DND-41 (cell line): ENCODE measurements around the gene SLC6A19.

ENCODE experiments used
- ATAC-seq: fragments of 200-7000 bp; cut with Tn5 transposase; 3 replicates; pipeline ENCODE4 v1.9.1; 2021; ENCODE audit warnings: low read depth; ENCODE audit not compliant: insufficient read depth
- DNase-seq: peaks from one replicate; pipeline ENCODE4 v3.0.0-alpha.2; 2020
- H2AFZ ChIP-seq: 2 replicates; pipeline ENCODE4 v1.6.0; 2012; ENCODE audit warnings: low read depth, low read length
- H3K27ac ChIP-seq: 2 replicates; pipeline ENCODE4 v1.5.1; 2012; ENCODE audit warnings: low read length, inconsistent platforms
- H3K27me3 ChIP-seq: fragments of 200-600 bp; sonication (generic); 2 replicates; pipeline ENCODE4 v1.6.0; 2012; ENCODE audit warnings: low read length, mild to moderate bottlenecking, inconsistent platforms; ENCODE audit not compliant: insufficient read depth, poor library complexity
- H3K36me3 ChIP-seq: 2 replicates; pipeline ENCODE4 v1.5.1; 2012; ENCODE audit warnings: low read length, inconsistent platforms; ENCODE audit not compliant: insufficient read depth
- H3K4me1 ChIP-seq: 2 replicates; pipeline ENCODE4 v1.5.1; 2012; ENCODE audit warnings: mild to moderate bottlenecking, low read length; ENCODE audit not compliant: insufficient read depth
- H3K4me2 ChIP-seq: 2 replicates; pipeline ENCODE4 v1.6.0; 2012; ENCODE audit warnings: mild to moderate bottlenecking, moderate library complexity, low read length, inconsistent platforms; ENCODE audit not compliant: insufficient read depth
- H3K4me3 ChIP-seq, 2 experiments: fragments of 200-600 bp in 1 of 2; shearing (Covaris generic) in 1 of 2; 2 replicates each; pipeline ENCODE4 v1.5.1; 2012 to 2016; ENCODE audit warnings: inconsistent platforms in 2 of 2, low read length in 2 of 2, mild to moderate bottlenecking in 2 of 2, low read depth in 1 of 2, moderate library complexity in 1 of 2
- H3K79me2 ChIP-seq: 2 replicates; pipeline ENCODE4 v1.6.0; 2012; ENCODE audit warnings: low read length, inconsistent platforms; ENCODE audit not compliant: insufficient read depth
- H3K9ac ChIP-seq: 2 replicates; pipeline ENCODE4 v1.6.0; 2012; ENCODE audit warnings: low read depth, mild to moderate bottlenecking, inconsistent platforms, low read length, moderate library complexity
- H3K9me3 ChIP-seq: 2 replicates; pipeline ENCODE4 v1.5.1; 2012; ENCODE audit warnings: low read length, moderate library complexity, mild to moderate bottlenecking, inconsistent platforms; ENCODE audit not compliant: insufficient read depth, severe bottlenecking
- H4K20me1 ChIP-seq: 2 replicates; pipeline ENCODE4 v1.6.0; 2012; ENCODE audit warnings: low read length; ENCODE audit not compliant: insufficient read depth
- CTCF ChIP-seq: IDR thresholded peaks from 2 replicates; pipeline ENCODE4 v1.5.1; 2012; ENCODE audit warnings: borderline replicate concordance, low read length, moderate library complexity, mild to moderate bottlenecking; ENCODE audit not compliant: poor library complexity, severe bottlenecking; ENCODE audit errors: extremely low read depth
- EZH2 ChIP-seq: IDR thresholded peaks from 3 replicates; pipeline ENCODE4 v1.6.1; 2012; ENCODE audit warnings: borderline replicate concordance, low read depth, mild to moderate bottlenecking, moderate library complexity, low read length, inconsistent platforms; ENCODE audit not compliant: severe bottlenecking

SLC6A19 gene

DNA sequence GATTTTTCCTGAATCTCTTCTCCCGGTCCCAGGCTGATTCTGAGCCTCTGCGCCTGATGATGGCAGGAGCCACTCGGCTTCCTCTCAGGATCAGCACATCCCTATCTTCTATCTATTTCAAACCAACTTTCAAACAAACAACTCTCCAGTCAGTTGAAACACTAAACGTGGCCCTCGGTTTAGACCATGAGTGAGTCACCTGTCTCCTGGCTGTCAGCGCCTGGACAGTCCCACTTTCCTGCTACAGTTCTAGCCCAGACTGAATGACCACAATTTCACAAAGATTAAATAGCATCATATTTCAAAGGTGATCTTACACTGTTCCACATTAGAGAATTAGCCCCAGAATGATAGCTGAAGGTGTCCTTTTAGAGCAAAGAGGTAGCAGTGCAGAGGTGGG is 6.2 kb downstream of the SLC6A19 start:
- no peaks in the 10 kb centered on the region for H4K20me1 ChIP-seq

DNA sequence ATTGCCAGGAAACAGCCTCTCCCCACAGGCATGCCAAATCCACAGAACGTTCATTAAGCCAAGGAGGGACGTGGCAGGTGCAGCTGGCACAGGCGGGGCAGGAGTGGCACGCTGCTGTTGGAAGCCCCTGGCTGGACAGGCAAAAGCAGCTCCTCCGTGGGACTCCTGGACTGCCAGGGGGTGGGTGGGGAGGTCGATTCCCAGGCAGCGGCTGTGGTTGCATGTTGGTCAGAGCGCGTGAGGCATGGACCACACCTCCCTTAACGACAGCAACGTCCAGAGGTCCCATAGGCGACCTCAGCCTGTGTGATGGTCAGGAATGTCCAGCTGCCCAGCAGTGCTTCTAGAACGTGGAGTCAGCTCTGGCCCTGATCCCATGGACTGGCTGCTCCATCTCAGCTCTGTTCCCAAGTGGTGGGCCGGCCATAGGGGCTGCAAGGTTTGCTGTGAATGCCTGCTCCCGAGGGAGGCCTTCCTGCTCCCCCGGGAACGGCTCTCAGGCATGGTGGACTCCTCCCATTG is 6.9 kb downstream of the SLC6A19 start:
- no peaks in the 10 kb centered on the region for H3K9me3 ChIP-seq
- H3K27me3 ChIP-seq, result no peaks in the 10 kb centered on the region

More for the DNA sequence above, 6.2 kb downstream of the SLC6A19 start:
- Histone ChIP-seq H3K9ac (no peak overlapping the region), H3K4me1 (no peaks in the 10 kb centered on the region), H3K4me3 (no peak overlapping the region), H3K79me2 (no peaks in the 10 kb centered on the region), H3K9me3 (no peaks in the 10 kb centered on the region), H2AFZ (no peak overlapping the region), H3K4me2 (no peak overlapping the region), H3K27me3 (no peaks in the 10 kb centered on the region), H3K36me3 (no peaks in the 10 kb centered on the region), H3K27ac (no peak overlapping the region)
- DNase-seq (no peak), ATAC-seq (no peak)
- no peak for TF ChIP-seq CTCF
- TF ChIP-seq EZH2, result no peak

GRCh38 chr5:1208743-1209488 is 7.5 kb downstream of the SLC6A19 start:
- Histone ChIP-seq H4K20me1 (no peaks in the 10 kb centered on the region), H3K9me3 (no peaks in the 10 kb centered on the region), H2AFZ (no peak overlapping the region), H3K4me2 (no peak overlapping the region), H3K4me1 (no peaks in the 10 kb centered on the region), H3K27me3 (no peaks in the 10 kb centered on the region), H3K27ac (no peak overlapping the region), H3K4me3 (no peak overlapping the region), H3K36me3 (no peaks in the 10 kb centered on the region), H3K9ac (no peak overlapping the region), H3K79me2 (no peaks in the 10 kb centered on the region)
- no peak for TF ChIP-seq EZH2
- ATAC-seq (no peak), DNase-seq (no peak)

More for the DNA sequence above, 6.9 kb downstream of the SLC6A19 start:
- no peak overlapping the region for H3K27ac ChIP-seq
- ATAC-seq (no peak), DNase-seq (no peak)
- H3K9ac ChIP-seq, result no peak overlapping the region
- TF ChIP-seq EZH2, result no peak
- H3K79me2 ChIP-seq, result no peaks in the 10 kb centered on the region
- no peaks in the 10 kb centered on the region for H3K36me3 ChIP-seq
- H4K20me1 ChIP-seq, result no peaks in the 10 kb centered on the region
- no peaks in the 10 kb centered on the region for H3K4me1 ChIP-seq
- H2AFZ ChIP-seq, result no peak overlapping the region
- no peak overlapping the region for H3K4me2 ChIP-seq
- H3K4me3 ChIP-seq, result no peak overlapping the region

DNA sequence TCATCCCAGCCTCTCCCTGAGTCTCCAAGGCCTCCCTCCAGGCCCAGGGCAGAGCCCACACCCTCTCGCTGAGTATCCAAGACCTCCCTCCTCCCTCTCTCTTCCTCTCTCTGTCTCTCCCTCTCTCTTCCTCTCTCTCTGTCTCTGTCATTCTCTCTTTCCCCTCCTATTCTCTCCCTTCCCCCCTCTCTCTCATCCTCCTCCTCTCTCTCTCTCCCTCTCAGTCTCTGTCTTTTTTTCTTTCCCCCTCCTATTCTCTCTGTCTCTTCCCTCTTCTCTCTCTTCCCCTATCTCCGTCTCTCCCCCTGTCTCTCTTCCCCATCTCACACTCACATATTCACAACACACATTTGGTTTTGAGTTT is 8.1 kb downstream of the SLC6A19 start:
- H3K27ac ChIP-seq, result no peak overlapping the region
- no peaks in the 10 kb centered on the region for H3K79me2 ChIP-seq
- H3K27me3 ChIP-seq, result no peaks in the 10 kb centered on the region
- no peaks in the 10 kb centered on the region for H3K4me1 ChIP-seq
- no peak for DNase-seq
- H3K9me3 ChIP-seq, result no peaks in the 10 kb centered on the region
- no peak overlapping the region for H3K9ac ChIP-seq
- TF ChIP-seq EZH2 (no peak), CTCF (no peak)
- H4K20me1 ChIP-seq, result no peaks in the 10 kb centered on the region
- no peak; the same call in 2 of the 3 replicates for ATAC-seq
- H2AFZ ChIP-seq, result no peak overlapping the region
- H3K4me3 ChIP-seq, result no peak overlapping the region
- H3K36me3 ChIP-seq, result no peaks in the 10 kb centered on the region
- no peak overlapping the region for H3K4me2 ChIP-seq
